Purkinje cell (primary cell): ENCODE measurements around the gene DYNC1I2. TPM values are rescaled to one million over a fixed set of nuclear protein-coding genes. Genes with fewer than 3 reads are reported as not detected.

Experiments used
- polyA plus RNA-seq: library from polyadenylated mRNA; unstranded; fragments of >200 nt; fragmentation: Nextera tagmentation; gene quantifications from 2 replicates; pipeline ENCODE4 v1.2.1, GENCODE V29; 2014

DYNC1I2 gene
- 190 and 196 TPM in 2 replicates for polyA plus RNA-seq

DNA sequence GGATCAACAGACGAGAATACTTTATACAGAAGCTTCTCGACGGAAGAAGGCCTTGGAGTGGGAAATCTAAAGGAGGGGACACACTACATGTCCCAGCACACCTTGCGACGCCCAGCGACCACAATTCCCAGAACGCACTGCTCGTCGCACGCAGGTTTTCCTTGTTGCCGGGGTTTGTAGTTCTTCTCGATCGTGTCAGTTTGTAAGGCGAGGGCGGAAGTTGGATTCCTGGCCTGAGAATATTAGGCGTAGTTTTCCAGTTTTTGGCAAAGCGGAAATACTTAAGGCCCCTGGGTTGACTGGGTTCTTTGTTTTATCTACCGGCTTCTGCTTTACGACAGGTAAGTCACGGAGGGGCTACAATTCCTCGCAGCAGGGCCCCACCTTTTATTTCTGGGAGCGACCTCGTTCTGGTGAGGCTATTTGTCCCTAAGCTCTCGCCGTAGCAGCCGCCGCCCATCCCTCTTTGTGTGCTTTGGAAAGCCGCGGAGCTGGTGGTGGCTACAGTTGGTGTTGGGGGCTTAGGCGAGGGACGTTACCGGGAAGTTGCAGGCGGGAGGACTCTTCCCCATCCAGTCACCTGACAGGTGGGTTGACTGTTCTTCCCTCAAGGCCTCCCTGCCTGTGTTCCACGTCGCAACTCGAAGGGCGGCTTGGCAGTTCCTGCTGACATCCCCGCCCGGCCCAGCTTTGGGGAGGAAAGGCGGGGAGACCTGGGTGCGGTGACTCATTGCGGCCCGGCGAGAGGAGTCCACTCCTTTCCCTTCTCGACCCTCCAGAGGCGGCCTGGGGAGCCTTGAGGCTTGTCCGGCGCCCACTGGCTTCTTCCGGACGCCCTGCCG is at the start of gene DYNC1I2:
Gene DYNC1I2, plus strand, starts transcription at position 183 of the 842 bp plus-strand sequence. CDS start 2,687 bp downstream, outside the sequence.

Other genes with a start within 250 kb of the DYNC1I2 start
- 5.1 and 7.9 TPM in 2 replicates for gene CYBRD1, start 165.0 kb upstream of the DYNC1I2 start, polyA plus RNA-seq
- 114 and 134 TPM in 2 replicates for gene SLC25A12, start 206.8 kb downstream of the DYNC1I2 start, polyA plus RNA-seq
- 74.3 and 86.6 TPM in 2 replicates for gene HAT1, start 235.0 kb downstream of the DYNC1I2 start, polyA plus RNA-seq